PC-9 (cell line): Measurements from ENCODE around the gene CBLB. TPM values are rescaled to one million over a fixed set of nuclear protein-coding genes. Genes with fewer than 3 reads are reported as not detected.

Source experiments
- BruUV-seq: library from RNA; stranded (reverse); fragments of 400-500 nt; replicated peaks from 2 replicates; lab custom pipeline; 2021; lab: Mats Ljungman, UMichigan
- CTCF ChIA-PET: fragments of 300-600 bp; sonication (Branson Sonifier 250); formaldehyde crosslinking; loops from one replicate; lab custom pipeline; 2022; ENCODE audit warnings: antibody characterized with exemption; lab: Charles Lee
- POLR2A ChIA-PET: fragments of 300-600 bp; sonication (Branson Sonifier 250); formaldehyde crosslinking; loops from one replicate; lab custom pipeline; 2022; ENCODE audit warnings: antibody characterized with exemption; ENCODE audit not compliant: unreplicated experiment; lab: Charles Lee
- DNase-seq, 2 experiments: peaks; one replicate each; pipeline versions ENCODE4 v3.0.0 to v3.0.0-alpha.2; 2015 to 2022; ENCODE audit warnings: mixed read lengths in 1 of 2
- H2AFZ ChIP-seq: fragments of 200-600 bp; sonication (generic); 2 replicates; pipeline ENCODE4 v1.8.1; 2017; ENCODE audit warnings: antibody characterized with exemption
- H3F3A ChIP-seq: fragments of 200-600 bp; sonication (generic); 2 replicates; pipeline ENCODE4 v1.8.1; 2017; ENCODE audit warnings: antibody characterized with exemption, mild to moderate bottlenecking, low read depth; ENCODE audit not compliant: insufficient read depth
- H3K27ac ChIP-seq: fragments of 200-600 bp; sonication (generic); 2 replicates; pipeline ENCODE4 v1.6.1; 2016; ENCODE audit warnings: mixed run types
- H3K27me3 ChIP-seq: fragments of 200-600 bp; sonication (generic); 2 replicates; pipeline ENCODE4 v1.6.1; 2016; ENCODE audit warnings: low read depth, mixed run types; ENCODE audit not compliant: insufficient read depth
- H3K36me3 ChIP-seq: fragments of 200-600 bp; sonication (generic); 2 replicates; pipeline ENCODE4 v1.6.1; 2016; ENCODE audit warnings: low read depth, mixed run types
- H3K4me1 ChIP-seq: fragments of 200-600 bp; sonication (generic); replicated peaks from 2 replicates; pipeline ENCODE4 v1.6.1; 2016; ENCODE audit warnings: mixed run types; ENCODE audit not compliant: insufficient read depth
- H3K4me2 ChIP-seq: fragments of 200-600 bp; sonication (generic); 2 replicates; pipeline ENCODE4 v1.6.1; 2017; ENCODE audit warnings: mixed run types
- H3K4me3 ChIP-seq: fragments of 200-600 bp; sonication (generic); 2 replicates; pipeline ENCODE4 v1.6.1; 2016; ENCODE audit warnings: mixed run types
- H3K79me2 ChIP-seq: fragments of 200-600 bp; sonication (generic); 2 replicates; pipeline ENCODE4 v1.6.1; 2017; ENCODE audit warnings: low read depth, mixed run types
- H3K9me2 ChIP-seq: fragments of 200-600 bp; sonication (generic); 2 replicates; pipeline ENCODE4 v1.8.1; 2017; ENCODE audit warnings: mild to moderate bottlenecking; ENCODE audit not compliant: insufficient read depth
- H3K9me3 ChIP-seq: fragments of 200-600 bp; sonication (generic); 2 replicates; pipeline ENCODE4 v1.8.1; 2016; ENCODE audit warnings: low read depth; ENCODE audit not compliant: insufficient read depth
- H4K20me1 ChIP-seq: fragments of 200-600 bp; sonication (generic); 2 replicates; pipeline ENCODE4 v1.8.1; 2017; ENCODE audit not compliant: insufficient read depth
- CTCF ChIP-seq: fragments of 200-600 bp; sonication (generic); conservative IDR thresholded peaks from 2 replicates; pipeline ENCODE4 v1.6.1; 2017; ENCODE audit warnings: mixed run types, antibody characterized with exemption, mild to moderate bottlenecking, moderate library complexity
- EZH2 ChIP-seq: fragments of 200-600 bp; sonication (generic); IDR thresholded peaks from 2 replicates; pipeline ENCODE4 v1.8.0; 2017; ENCODE audit warnings: antibody characterized with exemption, low read depth
- intact Hi-C: fragments of 100-400 bp; cut with micrococcal nuclease; formaldehyde crosslinking; loops from one replicate; pipeline ENCODE4 v1.10.0; 2022; ENCODE audit not compliant: unreplicated experiment
- total RNA-seq: library from RNA; stranded (reverse); gene quantifications from 2 replicates; pipeline ENCODE4 v1.2.3, GENCODE V29; 2021

The CBLB gene
- total RNA-seq, 1 experiment from 2014 or later, result 44.0 TPM

- POLR2A ChIA-PET, result interaction anchor here (0.6 to 0.7 kb wide), 5 partner anchors 21 to 1743 kb away, joined by 4 to 8 read pairs (median 5); no protein-coding TSS in a partner anchor
- TF ChIP-seq EZH2 (no peak), CTCF (no peak)
- peaks cover 11% of the 10 kb centered on the region; the same call in 1 of the 2 replicates for H3K79me2 ChIP-seq
- H4K20me1 ChIP-seq, result no peaks in the 10 kb centered on the region
- TSS peak; percentile 76 for BruUV-seq
- DNase-seq, result no peak
- intact Hi-C loops, result loop anchor here (2.0 to 5.0 kb wide), 7 partner anchors 63 to 738 kb away; partner anchors contain the start of gene ALCAM
- H3K27ac ChIP-seq, result peak overlapping the region; percentile 64
- no peaks in the 10 kb centered on the region for H3K27me3 ChIP-seq
- H3K4me3 ChIP-seq, result peak overlapping the region; percentile 69
- peaks cover 7% of the 10 kb centered on the region for H3F3A ChIP-seq
- peaks cover 36% of the 10 kb centered on the region for H3K4me1 ChIP-seq
- H3K36me3 ChIP-seq, result no peaks in the 10 kb centered on the region; the same call in 1 of the 2 replicates
- H3K9me2 ChIP-seq, result no peaks in the 10 kb centered on the region
- CTCF ChIA-PET, result no interaction called here
- peak overlapping the region; percentile 98 for H2AFZ ChIP-seq
- H3K9me3 ChIP-seq, result no peaks in the 10 kb centered on the region
- peak overlapping the region; percentile 86 for H3K4me2 ChIP-seq
These were observed 670 bp upstream of the CBLB start for GRCh38 chr3:105869531-105869833.

- no peaks in the 10 kb centered on the region for H3K9me2 ChIP-seq
- CTCF ChIA-PET, result no interaction called here
- peaks cover 36% of the 10 kb centered on the region for H3K4me1 ChIP-seq
- peak overlapping the region; percentile 98 for H2AFZ ChIP-seq
- TF ChIP-seq EZH2 (no peak), CTCF (no peak)
- intact Hi-C loops, result loop anchor here (1.0 to 5.0 kb wide), 8 partner anchors 62 to 739 kb away; partner anchors contain the start of gene ALCAM
- peak; percentile 49 to 64 for DNase-seq
- H3K9me3 ChIP-seq, result no peaks in the 10 kb centered on the region
- peak overlapping the region; percentile 64 for H3K27ac ChIP-seq
- H3K27me3 ChIP-seq, result no peaks in the 10 kb centered on the region
- H3K79me2 ChIP-seq, result peaks cover 11% of the 10 kb centered on the region; the same call in 1 of the 2 replicates
- peaks cover 5% of the 10 kb centered on the region; the same call in 1 of the 2 replicates for H3K36me3 ChIP-seq
- peak overlapping the region; percentile 69 for H3K4me3 ChIP-seq
- no peaks in the 10 kb centered on the region for H4K20me1 ChIP-seq
- peak overlapping the region; percentile 86 for H3K4me2 ChIP-seq
- BruUV-seq, result no TSS peak
- peaks cover 7% of the 10 kb centered on the region for H3F3A ChIP-seq
- POLR2A ChIA-PET, result interaction anchor here (0.7 to 0.8 kb wide), 2 partner anchors 249 to 467 kb away, joined by 7 to 11 read pairs; no protein-coding TSS in a partner anchor
These were observed 426 bp downstream of the CBLB start for GRCh38 chr3:105868431-105868741.

GRCh38 chr3:105867712-105868430 lies 941 bp downstream of the CBLB start:
- no TSS peak for BruUV-seq
- intact Hi-C loops, result loop anchor here (1.0 to 5.0 kb wide), 8 partner anchors 61 to 739 kb away; partner anchors contain the start of gene ALCAM
- CTCF ChIA-PET, result no interaction called here

More at GRCh38 chr3:105867712-105868430, 941 bp downstream of the CBLB start:
- peaks cover 7% of the 10 kb centered on the region for H3F3A ChIP-seq
- no peak for DNase-seq
- H2AFZ ChIP-seq, result peak overlapping the region; percentile 98
- TF ChIP-seq CTCF (no peak), EZH2 (no peak)
- H3K79me2 ChIP-seq, result peaks cover 11% of the 10 kb centered on the region; the same call in 1 of the 2 replicates
- H3K36me3 ChIP-seq, result peaks cover 9% of the 10 kb centered on the region; the same call in 1 of the 2 replicates
- no peaks in the 10 kb centered on the region for H4K20me1 ChIP-seq
- POLR2A ChIA-PET, result interaction anchor here (0.5 to 0.8 kb wide), 4 partner anchors 179 to 498 kb away, joined by 6 to 11 read pairs (median 8); no protein-coding TSS in a partner anchor
- peaks cover 36% of the 10 kb centered on the region for H3K4me1 ChIP-seq
- H3K27ac ChIP-seq, result peak overlapping the region; percentile 64
- no peaks in the 10 kb centered on the region for H3K9me3 ChIP-seq
- H3K4me2 ChIP-seq, result peak overlapping the region; percentile 86
- H3K4me3 ChIP-seq, result peak overlapping the region; percentile 69
- H3K9me2 ChIP-seq, result no peaks in the 10 kb centered on the region
- H3K27me3 ChIP-seq, result no peaks in the 10 kb centered on the region
